Activated CD8-positive, alpha-beta T cell treated with anti-CD3 and anti-CD28 coated beads for 36 hours (primary cell): ENCODE measurements around the gene AGBL4. TPM values are rescaled to one million over a fixed set of nuclear protein-coding genes. Genes with fewer than 3 reads are reported as not detected.

ENCODE experiments used
- ATAC-seq: fragments of 200-7000 bp; cut with Tn5 transposase; one replicate; pipeline ENCODE4 v1.10.0; 2021; ENCODE audit warnings: mild to moderate bottlenecking, moderate library complexity
- CTCF ChIA-PET: fragments of 350-600 bp; sonication (Branson Sonifier 250); formaldehyde crosslinking; loops from one replicate; lab custom pipeline; 2021; ENCODE audit warnings: antibody characterized with exemption; lab: Charles Lee
- POLR2A ChIA-PET: fragments of 350-600 bp; sonication (Branson Sonifier 250); formaldehyde crosslinking; loops from one replicate; lab custom pipeline; 2021; ENCODE audit warnings: antibody characterized with exemption; lab: Charles Lee
- DNase-seq: peaks from one replicate; pipeline ENCODE4 v3.0.0-alpha.2; 2020
- H3K27ac Mint-ChIP-seq: one replicate; pipeline ENCODE4 v1.8.0; 2021; ENCODE audit warnings: mild to moderate bottlenecking, mixed read lengths
- H3K27me3 Mint-ChIP-seq: one replicate; pipeline ENCODE4 v1.8.0; 2021; ENCODE audit warnings: mixed read lengths
- H3K36me3 Mint-ChIP-seq: one replicate; pipeline ENCODE4 v1.8.0; 2021; ENCODE audit warnings: low read depth, mixed read lengths
- H3K4me1 Mint-ChIP-seq: one replicate; pipeline ENCODE4 v1.8.0; 2021; ENCODE audit warnings: low read depth, mixed read lengths
- H3K4me3 Mint-ChIP-seq: one replicate; pipeline ENCODE4 v1.8.0; 2021; ENCODE audit warnings: mild to moderate bottlenecking, moderate library complexity, mixed read lengths
- H3K9me3 Mint-ChIP-seq: one replicate; pipeline ENCODE4 v1.8.0; 2021; ENCODE audit warnings: mixed read lengths
- CTCF ChIP-seq: fragments of 200-600 bp; IDR thresholded peaks from one replicate; pipeline ENCODE4 v1.8.0; 2022; ENCODE audit warnings: antibody characterized with exemption, mild to moderate bottlenecking
- intact Hi-C: fragments of 100-400 bp; cut with micrococcal nuclease; formaldehyde crosslinking; loops from one replicate; pipeline ENCODE4 v1.10.0; 2022
- total RNA-seq, 2 experiments: library from RNA; stranded (reverse); gene quantifications; one replicate each; pipeline ENCODE4 v1.2.3, GENCODE V29; 2021

AGBL4 gene
- total RNA-seq, 2 experiments from 2014 or later: 0.14 TPM; not detected in 1

- H3K9me3 Mint-ChIP-seq: no peaks in the 10 kb centered on the region
- ATAC-seq (no peak), DNase-seq (no peak)
- H3K4me1 Mint-ChIP-seq: no peaks in the 10 kb centered on the region
- no peak for TF ChIP-seq CTCF
- ChIA-PET POLR2A (no interaction called here), CTCF (no interaction called here)
- no peak overlapping the region for H3K4me3 Mint-ChIP-seq
- H3K27ac Mint-ChIP-seq: no peak overlapping the region
- no peaks in the 10 kb centered on the region for H3K27me3 Mint-ChIP-seq
- intact Hi-C loops: no loop called here
- H3K36me3 Mint-ChIP-seq: no peaks in the 10 kb centered on the region
Measured at GRCh38 chr1:49466961-49467360, 556.8 kb downstream of the AGBL4 start.

- no peaks in the 10 kb centered on the region for H3K36me3 Mint-ChIP-seq
- no peaks in the 10 kb centered on the region for H3K4me1 Mint-ChIP-seq
- no peak for TF ChIP-seq CTCF
- intact Hi-C loops: no loop called here
- DNase-seq (no peak), ATAC-seq (no peak)
- H3K27me3 Mint-ChIP-seq: no peaks in the 10 kb centered on the region
- no peak overlapping the region for H3K27ac Mint-ChIP-seq
- no peaks in the 10 kb centered on the region for H3K9me3 Mint-ChIP-seq
- H3K4me3 Mint-ChIP-seq: no peak overlapping the region
- ChIA-PET CTCF (no interaction called here), POLR2A (no interaction called here)
Measured at GRCh38 chr1:49465486-49466185, 558.1 kb downstream of the AGBL4 start.

GRCh38 chr1:49448200-49448599 lies 575.6 kb downstream of the AGBL4 start:
- ChIA-PET POLR2A (no interaction called here), CTCF (no interaction called here)
- no peak for TF ChIP-seq CTCF
- ATAC-seq (no peak), DNase-seq (no peak)
- H3K4me1 Mint-ChIP-seq: no peaks in the 10 kb centered on the region
- H3K36me3 Mint-ChIP-seq: no peaks in the 10 kb centered on the region
- H3K4me3 Mint-ChIP-seq: no peak overlapping the region
- peaks cover 5% of the 10 kb centered on the region for H3K9me3 Mint-ChIP-seq
- H3K27ac Mint-ChIP-seq: no peak overlapping the region
- intact Hi-C loops: no loop called here
- H3K27me3 Mint-ChIP-seq: no peaks in the 10 kb centered on the region

GRCh38 chr1:49436865-49437264 lies 586.9 kb downstream of the AGBL4 start:
- H3K9me3 Mint-ChIP-seq: peaks cover 8% of the 10 kb centered on the region
- H3K27me3 Mint-ChIP-seq: no peaks in the 10 kb centered on the region
- DNase-seq (no peak), ATAC-seq (no peak)
- H3K4me1 Mint-ChIP-seq: no peaks in the 10 kb centered on the region
- no peaks in the 10 kb centered on the region for H3K36me3 Mint-ChIP-seq
- TF ChIP-seq CTCF: no peak
- ChIA-PET POLR2A (no interaction called here), CTCF (no interaction called here)
- intact Hi-C loops: no loop called here
- no peak overlapping the region for H3K27ac Mint-ChIP-seq
- H3K4me3 Mint-ChIP-seq: no peak overlapping the region

GRCh38 chr1:49435291-49435690 lies 588.5 kb downstream of the AGBL4 start:
- H3K36me3 Mint-ChIP-seq: no peaks in the 10 kb centered on the region
- peaks cover 3% of the 10 kb centered on the region for H3K9me3 Mint-ChIP-seq
- DNase-seq (no peak), ATAC-seq (no peak)
- TF ChIP-seq CTCF: no peak
- CTCF ChIA-PET: no interaction called here
- no peaks in the 10 kb centered on the region for H3K4me1 Mint-ChIP-seq
- intact Hi-C loops: no loop called here
- H3K27ac Mint-ChIP-seq: no peak overlapping the region
- H3K4me3 Mint-ChIP-seq: no peak overlapping the region
- POLR2A ChIA-PET: no interaction called here
- H3K27me3 Mint-ChIP-seq: no peaks in the 10 kb centered on the region
